CD14-positive monocyte (primary cell): ENCODE results near the gene PIGL. TPM values are rescaled to one million over a fixed set of nuclear protein-coding genes. Genes with fewer than 3 reads are reported as not detected.
"Not testable (repeated sequence)": the region's sequence is repeated elsewhere in the genome, so short reads cannot be mapped to it uniquely, and the experiment has no call there.

Experiments
- DNase-seq, 3 donors: peaks; one replicate each; pipeline ENCODE4 v3.0.0-alpha.2; 2011 to 2022
- H2AFZ ChIP-seq: 2 replicates; pipeline ENCODE4 v1.6.0; 2012; ENCODE audit warnings: mild to moderate bottlenecking, low read depth, low read length, inconsistent platforms; ENCODE audit not compliant: insufficient read depth, poor library complexity, severe bottlenecking
- H3K27ac ChIP-seq, 2 donors: 1 replicate in 1 of 2; 2 replicates in 1 of 2; pipeline ENCODE4 v1.5.1; 2012 to 2013; ENCODE audit warnings: low read length in 2 of 2, control low read depth in 1 of 2, inconsistent platforms in 1 of 2, low read depth in 1 of 2, mild to moderate bottlenecking in 1 of 2
- H3K27me3 ChIP-seq, 2 donors: one replicate each; pipeline versions ENCODE4 v1.6.0 to v1.6.1; 2011 to 2013; ENCODE audit warnings: low read length in 2 of 2; ENCODE audit not compliant: control insufficient read depth in 2 of 2, insufficient read depth in 2 of 2
- H3K36me3 ChIP-seq, 2 donors: replicated peaks in 1 of 2; 1 replicate in 1 of 2; 2 replicates in 1 of 2; pipeline versions ENCODE4 v1.5.1 to v1.6.1; 2012 to 2013; ENCODE audit warnings: low read length in 2 of 2, control low read depth in 1 of 2, inconsistent platforms in 1 of 2, mild to moderate bottlenecking in 1 of 2; ENCODE audit not compliant: insufficient read depth in 2 of 2, control insufficient read depth in 1 of 2
- H3K4me1 ChIP-seq, 2 donors: 1 replicate in 1 of 2; 2 replicates in 1 of 2; pipeline versions ENCODE4 v1.5.1 to v1.6.1; 2012 to 2013; ENCODE audit warnings: low read length in 2 of 2, control low read depth in 1 of 2, inconsistent platforms in 1 of 2, mild to moderate bottlenecking in 1 of 2, moderate library complexity in 1 of 2; ENCODE audit not compliant: insufficient read depth in 2 of 2, control insufficient read depth in 1 of 2
- H3K4me2 ChIP-seq: replicated peaks from 2 replicates; pipeline ENCODE3; 2012; ENCODE audit warnings: low read length, moderate library complexity, mild to moderate bottlenecking; ENCODE audit not compliant: poor library complexity, severe bottlenecking; ENCODE audit errors: extremely low read depth
- H3K4me3 ChIP-seq, 3 experiments: fragments of 200-600 bp in 1 of 3; sonication (generic) in 1 of 3; replicated peaks in 1 of 3; 1 replicate in 2 of 3; 2 replicates in 1 of 3; pipeline ENCODE4 v1.5.1; 2011 to 2013; ENCODE audit warnings: low read length in 3 of 3, mild to moderate bottlenecking in 3 of 3, control low read depth in 2 of 3, low read depth in 2 of 3, inconsistent platforms in 1 of 3, moderate library complexity in 1 of 3
- H3K79me2 ChIP-seq: 2 replicates; pipeline ENCODE4 v1.6.0; 2012; ENCODE audit warnings: mild to moderate bottlenecking, control low read depth, inconsistent platforms, low read length, moderate library complexity; ENCODE audit not compliant: insufficient read depth
- H3K9ac ChIP-seq: 2 replicates; pipeline ENCODE4 v1.6.0; 2017; ENCODE audit warnings: low read length, mild to moderate bottlenecking; ENCODE audit not compliant: insufficient read depth, poor library complexity, severe bottlenecking
- H3K9me3 ChIP-seq, 2 donors: replicated peaks in 1 of 2; 1 replicate in 1 of 2; 2 replicates in 1 of 2; pipeline versions ENCODE4 v1.5.1 to v1.6.1; 2012 to 2013; ENCODE audit warnings: low read length in 2 of 2, control low read depth in 1 of 2; ENCODE audit not compliant: control insufficient read depth in 1 of 2, insufficient read depth in 1 of 2
- H4K20me1 ChIP-seq: 2 replicates; pipeline ENCODE4 v1.6.0; 2012; ENCODE audit warnings: mild to moderate bottlenecking, low read length, control low read depth, moderate library complexity; ENCODE audit not compliant: insufficient read depth
- H3K27ac Mint-ChIP-seq, 7 donors: one replicate each; pipeline ENCODE4 v1.8.0; 2020; ENCODE audit warnings: mild to moderate bottlenecking in 7 of 7, mixed read lengths in 7 of 7, moderate library complexity in 6 of 7, inconsistent platforms in 2 of 7
- H3K27me3 Mint-ChIP-seq, 3 donors: one replicate each; pipeline ENCODE4 v1.8.0; 2021 to 2022; ENCODE audit warnings: low read depth in 3 of 3, mild to moderate bottlenecking in 3 of 3, mixed read lengths in 3 of 3, moderate library complexity in 3 of 3, inconsistent platforms in 1 of 3
- H3K36me3 Mint-ChIP-seq, 2 donors: one replicate each; pipeline ENCODE4 v1.8.0; 2020; ENCODE audit warnings: mixed read lengths in 2 of 2, inconsistent platforms in 1 of 2, mild to moderate bottlenecking in 1 of 2
- H3K4me1 Mint-ChIP-seq: one replicate; pipeline ENCODE4 v1.8.0; 2020; ENCODE audit warnings: mild to moderate bottlenecking, mixed read lengths
- H3K4me3 Mint-ChIP-seq, 2 donors: one replicate each; pipeline ENCODE4 v1.8.0; 2020; ENCODE audit warnings: mild to moderate bottlenecking in 2 of 2, mixed read lengths in 2 of 2, moderate library complexity in 1 of 2
- H3K9me3 Mint-ChIP-seq, 7 donors: one replicate each; pipeline ENCODE4 v1.8.0; 2020 to 2022; ENCODE audit warnings: mixed read lengths in 7 of 7, mild to moderate bottlenecking in 6 of 7, moderate library complexity in 6 of 7, inconsistent platforms in 2 of 7
- WGBS: methylation state at CpG from one replicate; pipeline ENCODE4 v1.1.5; 2013; ENCODE audit warnings: missing lambda C conversion rate; ENCODE audit not compliant: insufficient coverage; 5-methylcytosine and 5-hydroxymethylcytosine counted together
- intact Hi-C, 2 donors: fragments of 100-400 bp; cut with micrococcal nuclease; formaldehyde crosslinking; loops; one replicate each; pipeline versions ENCODE4 v1.15.0 to v1.15.1; 2023
- polyA plus RNA-seq, 3 donors: library from polyadenylated mRNA; depleted of rRNA in 1 of 3; unstranded in 2 of 3; stranded (reverse) in 1 of 3; fragments of 300-500 nt in 2 of 3; fragments of >200 nt in 1 of 3; fragmentation: Illumina TruSeq in 2 of 3; gene quantifications; 1 replicate in 2 of 3; 2 replicates in 1 of 3; pipeline ENCODE4 v1.2.3, GENCODE V29; 2012 to 2021
- TF ChIP-seq, protein P1 (sequence below): fragments of 200-600 bp; IDR thresholded peaks from one replicate; pipeline ENCODE4 v1.8.0; 2022; ENCODE audit warnings: antibody characterized with exemption, mild to moderate bottlenecking

PIGL gene
- polyA plus RNA-seq, 3 donors: 3.6 to 44.2 (median 4.0) TPM

DNA sequence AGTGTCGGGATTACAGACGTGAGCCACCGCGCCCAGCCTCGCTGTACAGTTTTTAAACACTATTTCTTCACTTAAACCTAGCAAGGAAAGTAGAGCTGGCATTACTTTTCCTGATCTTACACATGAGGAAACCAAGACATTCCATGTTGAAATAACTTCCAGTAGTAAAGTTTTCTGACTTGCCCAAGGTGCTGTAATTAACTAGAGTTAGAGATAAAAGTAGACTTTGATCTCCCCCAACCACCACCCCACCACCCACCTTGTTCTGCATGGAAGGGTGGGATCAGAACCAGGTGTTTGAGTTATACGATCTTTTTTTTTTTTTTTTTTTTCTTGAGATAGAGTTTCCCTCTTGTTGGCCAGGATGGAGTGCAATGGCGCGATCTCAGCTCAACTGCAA is 89.2 kb downstream of the PIGL start:
- TF ChIP-seq, protein P1, sequence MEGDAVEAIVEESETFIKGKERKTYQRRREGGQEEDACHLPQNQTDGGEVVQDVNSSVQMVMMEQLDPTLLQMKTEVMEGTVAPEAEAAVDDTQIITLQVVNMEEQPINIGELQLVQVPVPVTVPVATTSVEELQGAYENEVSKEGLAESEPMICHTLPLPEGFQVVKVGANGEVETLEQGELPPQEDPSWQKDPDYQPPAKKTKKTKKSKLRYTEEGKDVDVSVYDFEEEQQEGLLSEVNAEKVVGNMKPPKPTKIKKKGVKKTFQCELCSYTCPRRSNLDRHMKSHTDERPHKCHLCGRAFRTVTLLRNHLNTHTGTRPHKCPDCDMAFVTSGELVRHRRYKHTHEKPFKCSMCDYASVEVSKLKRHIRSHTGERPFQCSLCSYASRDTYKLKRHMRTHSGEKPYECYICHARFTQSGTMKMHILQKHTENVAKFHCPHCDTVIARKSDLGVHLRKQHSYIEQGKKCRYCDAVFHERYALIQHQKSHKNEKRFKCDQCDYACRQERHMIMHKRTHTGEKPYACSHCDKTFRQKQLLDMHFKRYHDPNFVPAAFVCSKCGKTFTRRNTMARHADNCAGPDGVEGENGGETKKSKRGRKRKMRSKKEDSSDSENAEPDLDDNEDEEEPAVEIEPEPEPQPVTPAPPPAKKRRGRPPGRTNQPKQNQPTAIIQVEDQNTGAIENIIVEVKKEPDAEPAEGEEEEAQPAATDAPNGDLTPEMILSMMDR: no peak
- no peak for DNase-seq
- Histone ChIP-seq H3K4me1 (no peaks in the 10 kb centered on the region), H3K79me2 (no peaks in the 10 kb centered on the region), H4K20me1 (no peaks in the 10 kb centered on the region), H3K4me2 (no peak overlapping the region), H3K9me3 (no peaks in the 10 kb centered on the region), H3K9ac (no peak overlapping the region), H2AFZ (no peak overlapping the region), H3K4me3 (no peak overlapping the region), H3K27ac (no peak overlapping the region), H3K36me3 (no peaks in the 10 kb centered on the region), H3K27me3 (no peaks in the 10 kb centered on the region)
- Mint-ChIP-seq H3K27me3 (no peaks in the 10 kb centered on the region), H3K36me3 (peaks cover 12 to 22% of the 10 kb centered on the region in 2 donors), H3K4me1 (no peaks in the 10 kb centered on the region), H3K4me3 (no peak overlapping the region), H3K9me3 (peaks cover 0 to 3% (median 0%) of the 10 kb centered on the region in 7 donors), H3K27ac (peak overlapping the region in 1 of 7 donors; percentile 37)
- intact Hi-C loops: no loop called here
- no CpG with 5 or more reads among the region's 8 CpGs for WGBS

DNA sequence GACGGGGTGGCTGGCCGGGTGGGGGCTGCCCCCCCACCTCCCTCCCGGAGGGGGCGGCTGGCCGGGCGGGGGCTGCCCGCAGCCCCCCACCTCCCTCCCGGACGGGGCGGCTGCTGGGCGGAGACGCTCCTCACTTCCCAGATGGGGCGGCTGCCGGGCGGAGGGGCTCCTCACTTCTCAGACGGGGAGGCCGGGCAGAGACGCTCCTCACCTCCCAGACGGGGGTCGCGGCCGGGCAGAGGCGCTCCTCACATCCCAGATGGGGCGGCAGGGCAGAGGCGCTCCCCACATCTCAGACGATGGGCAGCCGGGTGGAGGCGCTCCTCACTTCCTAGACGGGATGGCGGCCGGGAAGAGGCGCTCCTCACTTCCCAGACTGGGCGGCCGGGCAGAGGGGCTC is 95.1 kb downstream of the PIGL start:
- H3K4me1 Mint-ChIP-seq, H3K9ac ChIP-seq, H4K20me1 ChIP-seq, H3K4me3 ChIP-seq, H3K4me2 ChIP-seq, H3K9me3 Mint-ChIP-seq, H3K27me3 Mint-ChIP-seq, intact Hi-C loops, H3K79me2 ChIP-seq, H3K4me1 ChIP-seq, DNase-seq, H3K36me3 ChIP-seq, H3K9me3 ChIP-seq, H2AFZ ChIP-seq, H3K27ac Mint-ChIP-seq, H3K4me3 Mint-ChIP-seq, H3K27me3 ChIP-seq, H3K27ac ChIP-seq: not testable (repeated sequence)
- over 99% methylated on average over 24 of the region's 34 CpGs for WGBS
- H3K36me3 Mint-ChIP-seq: peaks cover 10 to 14% of the 10 kb centered on the region in 2 donors
